ENCODE results near the gene PNRC1.
"Not testable (repeated sequence)": the region's sequence is repeated elsewhere in the genome, so short reads cannot be mapped to it uniquely, and the experiment has no call there.

PNRC1 gene

GRCh38 chr6:89080281-89081128, at the start of gene PNRC1:
TSS of gene PNRC1 (plus strand) at chr6:89080751. CDS start at chr6:89080895, 144 bp downstream.
- in situ Hi-C loops (cut with MboI; ENCODE audit: low sequenced_read_pairs) = no loop called here

- in situ Hi-C loops (cut with MboI; ENCODE audit: low sequenced_read_pairs) = no loop called here
Measured at GRCh38 chr6:89032599-89032998, 48.0 kb upstream of the PNRC1 start.

- in situ Hi-C loops (cut with MboI; ENCODE audit: low sequenced_read_pairs) = no loop called here
Measured at GRCh38 chr6:89033461-89033860, 47.1 kb upstream of the PNRC1 start.

- in situ Hi-C loops (cut with MboI; ENCODE audit: low sequenced_read_pairs) = not testable (repeated sequence)
Measured at GRCh38 chr6:89034116-89034515, 46.4 kb upstream of the PNRC1 start.

- in situ Hi-C loops (cut with MboI; ENCODE audit: low sequenced_read_pairs) = no loop called here
Measured at GRCh38 chr6:89034586-89035251, 45.8 kb upstream of the PNRC1 start.

- in situ Hi-C loops (cut with MboI; ENCODE audit: low sequenced_read_pairs) = no loop called here
Measured at GRCh38 chr6:89035252-89036101, 45.1 kb upstream of the PNRC1 start.

- in situ Hi-C loops (cut with MboI; ENCODE audit: low sequenced_read_pairs) = no loop called here
Measured at GRCh38 chr6:89037141-89037900, 43.2 kb upstream of the PNRC1 start.

- in situ Hi-C loops (cut with MboI; ENCODE audit: low sequenced_read_pairs) = not testable (repeated sequence)
Measured at GRCh38 chr6:89037901-89038293, 42.7 kb upstream of the PNRC1 start.

GRCh38 chr6:89042664-89043063, 37.9 kb upstream of the PNRC1 start:
- in situ Hi-C loops (cut with MboI; ENCODE audit: low sequenced_read_pairs) = no loop called here

- in situ Hi-C loops (cut with MboI; ENCODE audit: low sequenced_read_pairs) = no loop called here
Measured at GRCh38 chr6:89044328-89045010, 36.1 kb upstream of the PNRC1 start.

- in situ Hi-C loops (cut with MboI; ENCODE audit: low sequenced_read_pairs) = no loop called here
Measured at GRCh38 chr6:89045011-89045387, 35.6 kb upstream of the PNRC1 start.

GRCh38 chr6:89045576-89045975, 35.0 kb upstream of the PNRC1 start:
- in situ Hi-C loops (cut with MboI; ENCODE audit: low sequenced_read_pairs) = no loop called here

- in situ Hi-C loops (cut with MboI; ENCODE audit: low sequenced_read_pairs) = no loop called here
Measured at GRCh38 chr6:89047473-89047872, 33.1 kb upstream of the PNRC1 start.

- in situ Hi-C loops (cut with MboI; ENCODE audit: low sequenced_read_pairs) = no loop called here
Measured at GRCh38 chr6:89048288-89048923, 32.1 kb upstream of the PNRC1 start.

GRCh38 chr6:89048985-89049384, 31.6 kb upstream of the PNRC1 start:
- in situ Hi-C loops (cut with MboI; ENCODE audit: low sequenced_read_pairs) = no loop called here

- in situ Hi-C loops (cut with MboI; ENCODE audit: low sequenced_read_pairs) = no loop called here
Measured at GRCh38 chr6:89050155-89050554, 30.4 kb upstream of the PNRC1 start.

- in situ Hi-C loops (cut with MboI; ENCODE audit: low sequenced_read_pairs) = no loop called here
Measured at GRCh38 chr6:89050697-89051096, 29.9 kb upstream of the PNRC1 start.

GRCh38 chr6:89051676-89052075, 28.9 kb upstream of the PNRC1 start:
- in situ Hi-C loops (cut with MboI; ENCODE audit: low sequenced_read_pairs) = no loop called here

- in situ Hi-C loops (cut with MboI; ENCODE audit: low sequenced_read_pairs) = no loop called here
Measured at GRCh38 chr6:89054208-89054607, 26.3 kb upstream of the PNRC1 start.

- in situ Hi-C loops (cut with MboI; ENCODE audit: low sequenced_read_pairs) = no loop called here
Measured at GRCh38 chr6:89057759-89058158, 22.8 kb upstream of the PNRC1 start.

Measured in HL-60/S4 treated with retinoic acid at 250 ng/mL for 4 days and 3 days (cell line).